Measurements from ENCODE around the gene LDB3. TPM values are rescaled to one million over a fixed set of nuclear protein-coding genes. Genes with fewer than 3 reads are reported as not detected.

The LDB3 gene
- total and polyA plus RNA-seq, 2 of the 8 experiments (the other 6 are each of a cell fraction or from before 2014, with no cell fraction given): 0.20 to 0.43 TPM

GRCh38 chr10:86658751-86659150 is 9.6 kb upstream of the LDB3 start:
- H2AFZ ChIP-seq (ENCODE audit: low read length): no peak overlapping the region
- H4K5ac ChIP-seq (ENCODE audit: insufficient read length, low read depth, low read length): no peak overlapping the region
- no peak overlapping the region for H3K4me2 ChIP-seq (ENCODE audit: insufficient read depth in 1 of 2, low read depth in 2 of 2, low read length in 2 of 2)
- H3K56ac ChIP-seq (replicated peaks; ENCODE audit: insufficient read length, low read depth, low read length): no peak overlapping the region
- peaks cover 0 to 5% of the 10 kb centered on the region in 2 experiments for H4K20me1 ChIP-seq (replicated peaks in 1 of 2; ENCODE audit: control insufficient read depth in 1 of 2, insufficient read depth in 2 of 2, low read length in 2 of 2)
- FAIRE-seq (no peak), DNase-seq (ENCODE audit: low read depth in 1 of 2, low spot score in 2 of 2) (no peak)
- H2BK120ac ChIP-seq (replicated peaks; ENCODE audit: low read depth, low read length): no peak overlapping the region
- no peak overlapping the region for H2BK5ac ChIP-seq (ENCODE audit: low read depth, low read length)
- 44% methylated on average over 3 of the region's 3 CpGs; no CpG with 5 or more reads in 1 of the 2 experiments for WGBS, 2 experiments (ENCODE audit: extremely low coverage in 1 of 2, insufficient coverage in 1 of 2, insufficient read length in 1 of 2, insufficient replicate concordance in 2 of 2, low coverage in 1 of 2, low lambda C conversion rate in 2 of 2, missing lambda C conversion rate in 1 of 2)
- H3K23me2 ChIP-seq (ENCODE audit: low read depth, low read length): peaks cover 5% of the 10 kb centered on the region; the same call in 1 of the 2 replicates
- no peak overlapping the region for H3K27ac ChIP-seq (ENCODE audit: low read depth, low read length)
- H3K23ac ChIP-seq (ENCODE audit: insufficient read length): no peak overlapping the region
- H4K91ac ChIP-seq (replicated peaks; ENCODE audit: insufficient read length, low read length): no peak overlapping the region
- no peak overlapping the region for H4K8ac ChIP-seq (ENCODE audit: extremely low read depth, insufficient read depth, low read length)
- H2AK5ac ChIP-seq (ENCODE audit: low read depth, low read length): no peak overlapping the region
- no peak overlapping the region for H2BK15ac ChIP-seq (ENCODE audit: low read length)
- TF ChIP-seq SP1 (IDR thresholded peaks at IDR 0.05; ENCODE audit: low read depth, low read length): no peak
- H3K9me3 ChIP-seq (ENCODE audit: insufficient read depth in 2 of 2, low read depth in 1 of 2, low read length in 1 of 2): no peaks in the 10 kb centered on the region
- H3K4ac ChIP-seq (replicated peaks; ENCODE audit: insufficient read length, low read depth, low read length): no peak overlapping the region
- H3K14ac ChIP-seq (ENCODE audit: insufficient read length): no peak overlapping the region
- H3K36me3 ChIP-seq (ENCODE audit: control insufficient read depth in 2 of 4, insufficient read depth in 4 of 4, low read length in 3 of 4): no peaks in the 10 kb centered on the region
- no peak overlapping the region for H2BK12ac ChIP-seq (ENCODE audit: low read depth, low read length)
- no peaks in the 10 kb centered on the region for H3K79me2 ChIP-seq (ENCODE audit: control insufficient read depth in 1 of 2, insufficient read depth in 2 of 2, low read length in 2 of 2)
- H3K18ac ChIP-seq (ENCODE audit: extremely low read depth, low read length): no peak overlapping the region
- no peak overlapping the region for H3K4me3 ChIP-seq (ENCODE audit: extremely low read depth in 1 of 4, insufficient read depth in 2 of 4, low read depth in 3 of 4, low read length in 4 of 4)
- CTCF ChIA-PET (ENCODE audit: partially characterized antibody): interaction anchor here (0.9 to 13.4 kb wide), 6 partner anchors 9 to 280 kb away, joined by 3 to 105 read pairs (median 12); partner anchors contain the start of gene LDB3
- peaks cover 0 to 2% (median 0%) of the 10 kb centered on the region in 4 experiments; a peak in 2 of 7 replicates for H3K4me1 ChIP-seq (replicated peaks in 1 of 4; ENCODE audit: control insufficient read depth in 3 of 4, insufficient read depth in 4 of 4, low read length in 3 of 4)
- no peak overlapping the region for H3K9ac ChIP-seq (replicated peaks in 1 of 4; ENCODE audit: extremely low read depth in 1 of 4, low read depth in 3 of 4, low read length in 3 of 4)
- POLR2A ChIA-PET (ENCODE audit: partially characterized antibody): no interaction called here
- H3K27me3 ChIP-seq (replicated peaks in 1 of 4; ENCODE audit: control insufficient read depth in 3 of 4, extremely low read depth in 1 of 4, insufficient read depth in 3 of 4, low read length in 3 of 4): no peaks in the 10 kb centered on the region
- H3K79me1 ChIP-seq (ENCODE audit: low read depth, low read length): no peaks in the 10 kb centered on the region
- no peak overlapping the region for H2BK20ac ChIP-seq (ENCODE audit: low read length)

Data from H1 (cell line).